ENCODE results near the gene CYP4F22. TPM values are rescaled to one million over a fixed set of nuclear protein-coding genes. Genes with fewer than 3 reads are reported as not detected.

Gene CYP4F22
- polyA plus RNA-seq, 3 donors: 0.08 to 1.1 (median 0.33) TPM

GRCh38 chr19:15575406-15575805 is 67.1 kb downstream of the CYP4F22 start:
- Histone ChIP-seq H2AFZ (ENCODE audit: insufficient read depth, low read depth, low read length, poor library complexity, severe bottlenecking) (no peak overlapping the region), H4K20me1 (ENCODE audit: insufficient read depth, low read length) (no peaks in the 10 kb centered on the region), H3K4me1 (ENCODE audit: control insufficient read depth in 1 of 2, insufficient read depth in 2 of 2, low read length in 2 of 2) (no peaks in the 10 kb centered on the region), H3K4me3 (replicated peaks in 1 of 3; ENCODE audit: low read depth in 2 of 3, low read length in 3 of 3) (no peak overlapping the region), H3K4me2 (replicated peaks; ENCODE audit: extremely low read depth, low read length, poor library complexity, severe bottlenecking) (no peak overlapping the region), H3K9ac (ENCODE audit: insufficient read depth, low read length, poor library complexity, severe bottlenecking) (no peak overlapping the region), H3K79me2 (ENCODE audit: insufficient read depth, low read length) (no peaks in the 10 kb centered on the region), H3K9me3 (replicated peaks in 1 of 2; ENCODE audit: control insufficient read depth in 1 of 2, insufficient read depth in 1 of 2, low read length in 2 of 2) (no peaks in the 10 kb centered on the region), H3K27me3 (ENCODE audit: control insufficient read depth in 2 of 2, insufficient read depth in 2 of 2, low read length in 2 of 2) (peaks cover 0 to 3% of the 10 kb centered on the region in 2 donors), H3K36me3 (replicated peaks in 1 of 2; ENCODE audit: control insufficient read depth in 1 of 2, insufficient read depth in 2 of 2, low read length in 2 of 2) (no peaks in the 10 kb centered on the region), H3K27ac (ENCODE audit: low read depth in 1 of 2, low read length in 2 of 2) (no peak overlapping the region)
- Mint-ChIP-seq H3K36me3 (no peaks in the 10 kb centered on the region), H3K9me3 (no peaks in the 10 kb centered on the region), H3K27ac (no peak overlapping the region), H3K27me3 (ENCODE audit: low read depth in 3 of 3) (peaks cover 7 to 14% (median 12%) of the 10 kb centered on the region in 3 donors), H3K4me1 (no peaks in the 10 kb centered on the region), H3K4me3 (no peak overlapping the region)
- TF ChIP-seq CTCF (IDR thresholded peaks at IDR 0.05): no peak
- DNase-seq: no peak
- WGBS (ENCODE audit: insufficient coverage): 75% methylated on average over 5 of the region's 6 CpGs
- intact Hi-C loops (cut with micrococcal nuclease): no loop called here

- H3K79me2 ChIP-seq (ENCODE audit: insufficient read depth, low read length): no peaks in the 10 kb centered on the region
- intact Hi-C loops (cut with micrococcal nuclease): no loop called here
- peak overlapping the region in 1 of 7 donors; percentile 5 for H3K27ac Mint-ChIP-seq
- WGBS (ENCODE audit: insufficient coverage): 77% methylated on average over 10 of the region's 12 CpGs
- no peak overlapping the region for H3K27ac ChIP-seq (ENCODE audit: low read depth in 1 of 2, low read length in 2 of 2)
- H2AFZ ChIP-seq (ENCODE audit: insufficient read depth, low read depth, low read length, poor library complexity, severe bottlenecking): no peak overlapping the region
- H3K36me3 ChIP-seq (replicated peaks in 1 of 2; ENCODE audit: control insufficient read depth in 1 of 2, insufficient read depth in 2 of 2, low read length in 2 of 2): no peaks in the 10 kb centered on the region
- H3K27me3 ChIP-seq (ENCODE audit: control insufficient read depth in 2 of 2, insufficient read depth in 2 of 2, low read length in 2 of 2): peaks cover 0 to 7% of the 10 kb centered on the region in 2 donors
- DNase-seq: no peak
- H3K4me3 Mint-ChIP-seq: no peak overlapping the region
- no peaks in the 10 kb centered on the region for H3K4me1 Mint-ChIP-seq
- peaks cover 12 to 20% (median 16%) of the 10 kb centered on the region in 3 donors for H3K27me3 Mint-ChIP-seq (ENCODE audit: low read depth in 3 of 3)
- H3K4me2 ChIP-seq (replicated peaks; ENCODE audit: extremely low read depth, low read length, poor library complexity, severe bottlenecking): no peak overlapping the region
- H3K4me3 ChIP-seq (replicated peaks in 1 of 3; ENCODE audit: low read depth in 2 of 3, low read length in 3 of 3): no peak overlapping the region
- H3K9me3 Mint-ChIP-seq: no peaks in the 10 kb centered on the region
- no peaks in the 10 kb centered on the region for H3K9me3 ChIP-seq (replicated peaks in 1 of 2; ENCODE audit: control insufficient read depth in 1 of 2, insufficient read depth in 1 of 2, low read length in 2 of 2)
- H4K20me1 ChIP-seq (ENCODE audit: insufficient read depth, low read length): no peaks in the 10 kb centered on the region
- no peaks in the 10 kb centered on the region for H3K36me3 Mint-ChIP-seq
- no peaks in the 10 kb centered on the region for H3K4me1 ChIP-seq (ENCODE audit: control insufficient read depth in 1 of 2, insufficient read depth in 2 of 2, low read length in 2 of 2)
- TF ChIP-seq CTCF (IDR thresholded peaks at IDR 0.05): no peak
- H3K9ac ChIP-seq (ENCODE audit: insufficient read depth, low read length, poor library complexity, severe bottlenecking): no peak overlapping the region
Observed at GRCh38 chr19:15576526-15577156, 68.3 kb downstream of the CYP4F22 start.

All from CD14-positive monocyte (primary cell).